Activated CD8-positive, alpha-beta T cell treated with anti-CD3 and anti-CD28 coated beads, Interleukin-2, amount 10 ng/mL, durations not matched to agents 7 days and 5 days (primary cell): Measurements from ENCODE around the gene NCR2. TPM values are rescaled to one million over a fixed set of nuclear protein-coding genes. Genes with fewer than 3 reads are reported as not detected.

ENCODE experiments used
- ATAC-seq: fragments of 150-1000 bp; cut with Tn5 transposase; one replicate; pipeline ENCODE4 v1.10.0; 2021; ENCODE audit warnings: moderate library complexity
- CTCF ChIA-PET: fragments of 350-600 bp; sonication (Branson Sonifier 250); formaldehyde crosslinking; loops from one replicate; lab custom pipeline; 2021; ENCODE audit warnings: antibody characterized with exemption; lab: Charles Lee
- POLR2A ChIA-PET: fragments of 350-600 bp; sonication (Branson Sonifier 250); formaldehyde crosslinking; loops from one replicate; lab custom pipeline; 2021; ENCODE audit warnings: antibody characterized with exemption; lab: Charles Lee
- DNase-seq: peaks from one replicate; pipeline ENCODE4 v3.0.0-alpha.2; 2020
- H3K27ac Mint-ChIP-seq: one replicate; pipeline ENCODE4 v1.8.0; 2021; ENCODE audit warnings: mild to moderate bottlenecking, mixed read lengths
- H3K27me3 Mint-ChIP-seq: one replicate; pipeline ENCODE4 v1.8.0; 2021; ENCODE audit warnings: low read depth, mixed read lengths
- H3K36me3 Mint-ChIP-seq: one replicate; pipeline ENCODE4 v1.8.0; 2021; ENCODE audit warnings: low read depth, mixed read lengths
- H3K4me1 Mint-ChIP-seq: one replicate; pipeline ENCODE4 v1.8.0; 2021; ENCODE audit warnings: low read depth, mixed read lengths
- H3K4me3 Mint-ChIP-seq: one replicate; pipeline ENCODE4 v1.8.0; 2021; ENCODE audit warnings: mild to moderate bottlenecking, mixed read lengths
- H3K9me3 Mint-ChIP-seq: one replicate; pipeline ENCODE4 v1.8.0; 2022; ENCODE audit warnings: mixed read lengths; ENCODE audit not compliant: insufficient read depth
- total RNA-seq, 2 experiments: library from RNA; stranded (reverse); gene quantifications; one replicate each; pipeline ENCODE4 v1.2.3, GENCODE V29; 2021

NCR2 gene
- total RNA-seq, 2 experiments from 2014 or later = 0.45 to 1.3 TPM

GRCh38 chr6:41373919-41374617 lies 38.7 kb downstream of the NCR2 start:
- ATAC-seq = no peak
- Mint-ChIP-seq H3K27me3 (peaks cover 81% of the 10 kb centered on the region), H3K36me3 (peaks cover 4% of the 10 kb centered on the region), H3K4me1 (peaks cover 28% of the 10 kb centered on the region), H3K4me3 (no peak overlapping the region), H3K9me3 (no peaks in the 10 kb centered on the region), H3K27ac (no peak overlapping the region)
- POLR2A ChIA-PET = interaction anchor here (1.3 kb wide), 1 partner anchor 40 kb away, joined by 3 read pairs; no protein-coding TSS in a partner anchor
- CTCF ChIA-PET = interaction anchor here (0.8 to 1.7 kb wide), 6 partner anchors 25 to 69 kb away, joined by 3 to 5 read pairs (median 4); no protein-coding TSS in a partner anchor
- DNase-seq = no peak

GRCh38 chr6:41374618-41375590 lies 39.5 kb downstream of the NCR2 start:
- CTCF ChIA-PET = interaction anchor here (0.8 to 1.7 kb wide), 6 partner anchors 26 to 70 kb away, joined by 3 to 5 read pairs (median 4); no protein-coding TSS in a partner anchor
- Mint-ChIP-seq H3K4me3 (no peak overlapping the region), H3K27ac (peak overlapping the region; percentile 4), H3K36me3 (peaks cover 4% of the 10 kb centered on the region), H3K4me1 (peaks cover 28% of the 10 kb centered on the region), H3K9me3 (no peaks in the 10 kb centered on the region), H3K27me3 (peaks cover 81% of the 10 kb centered on the region)
- POLR2A ChIA-PET = interaction anchor here (1.3 kb wide), 1 partner anchor 41 kb away, joined by 3 read pairs; no protein-coding TSS in a partner anchor
- ATAC-seq = no peak
- DNase-seq = no peak

GRCh38 chr6:41375598-41376151 lies 40.3 kb downstream of the NCR2 start:
- H3K27me3 Mint-ChIP-seq = peaks cover 76% of the 10 kb centered on the region
- DNase-seq (no peak), ATAC-seq (no peak)
- POLR2A ChIA-PET = no interaction called here
- no peak overlapping the region for H3K27ac Mint-ChIP-seq
- peaks cover 28% of the 10 kb centered on the region for H3K4me1 Mint-ChIP-seq
- no peak overlapping the region for H3K4me3 Mint-ChIP-seq
- H3K9me3 Mint-ChIP-seq = no peaks in the 10 kb centered on the region
- CTCF ChIA-PET = no interaction called here
- peaks cover 4% of the 10 kb centered on the region for H3K36me3 Mint-ChIP-seq

GRCh38 chr6:41376176-41376575 lies 40.8 kb downstream of the NCR2 start:
- DNase-seq = no peak
- ATAC-seq = no peak
- H3K4me1 Mint-ChIP-seq = peaks cover 28% of the 10 kb centered on the region
- no peaks in the 10 kb centered on the region for H3K9me3 Mint-ChIP-seq
- peaks cover 4% of the 10 kb centered on the region for H3K36me3 Mint-ChIP-seq
- POLR2A ChIA-PET = no interaction called here
- H3K4me3 Mint-ChIP-seq = no peak overlapping the region
- H3K27ac Mint-ChIP-seq = no peak overlapping the region
- H3K27me3 Mint-ChIP-seq = peaks cover 77% of the 10 kb centered on the region
- CTCF ChIA-PET = no interaction called here

GRCh38 chr6:41377071-41377470 lies 41.7 kb downstream of the NCR2 start:
- H3K27ac Mint-ChIP-seq = no peak overlapping the region
- POLR2A ChIA-PET = no interaction called here
- H3K9me3 Mint-ChIP-seq = no peaks in the 10 kb centered on the region
- CTCF ChIA-PET = interaction anchor here (1.1 kb wide), 1 partner anchor 9 kb away, joined by 3 read pairs; no protein-coding TSS in a partner anchor
- H3K4me1 Mint-ChIP-seq = peaks cover 19% of the 10 kb centered on the region
- no peak for ATAC-seq
- peaks cover 3% of the 10 kb centered on the region for H3K36me3 Mint-ChIP-seq
- peaks cover 75% of the 10 kb centered on the region for H3K27me3 Mint-ChIP-seq
- no peak overlapping the region for H3K4me3 Mint-ChIP-seq
- no peak for DNase-seq

GRCh38 chr6:41379306-41379705 lies 43.9 kb downstream of the NCR2 start:
- no peak overlapping the region for H3K4me3 Mint-ChIP-seq
- H3K9me3 Mint-ChIP-seq = no peaks in the 10 kb centered on the region
- ChIA-PET POLR2A (no interaction called here), CTCF (no interaction called here)
- peaks cover 3% of the 10 kb centered on the region for H3K4me1 Mint-ChIP-seq
- no peaks in the 10 kb centered on the region for H3K36me3 Mint-ChIP-seq
- DNase-seq (no peak), ATAC-seq (no peak)
- no peak overlapping the region for H3K27ac Mint-ChIP-seq
- peaks cover 71% of the 10 kb centered on the region for H3K27me3 Mint-ChIP-seq

GRCh38 chr6:41386594-41386993 lies 51.2 kb downstream of the NCR2 start:
- Mint-ChIP-seq H3K9me3 (no peaks in the 10 kb centered on the region), H3K4me1 (no peaks in the 10 kb centered on the region), H3K27ac (no peak overlapping the region), H3K36me3 (no peaks in the 10 kb centered on the region), H3K4me3 (no peak overlapping the region), H3K27me3 (peaks cover 40% of the 10 kb centered on the region)
- no peak for ATAC-seq
- ChIA-PET CTCF (no interaction called here), POLR2A (no interaction called here)
- DNase-seq = no peak

- ChIA-PET POLR2A (no interaction called here), CTCF (no interaction called here)
- ATAC-seq = no peak
- Mint-ChIP-seq H3K4me1 (no peaks in the 10 kb centered on the region), H3K36me3 (no peaks in the 10 kb centered on the region), H3K27me3 (peaks cover 40% of the 10 kb centered on the region), H3K4me3 (no peak overlapping the region), H3K27ac (no peak overlapping the region), H3K9me3 (peaks cover 3% of the 10 kb centered on the region)
- DNase-seq = no peak
These were observed 56.8 kb downstream of the NCR2 start for GRCh38 chr6:41392246-41392645.

- ATAC-seq (no peak), DNase-seq (no peak)
- peaks cover 43% of the 10 kb centered on the region for H3K27me3 Mint-ChIP-seq
- H3K4me3 Mint-ChIP-seq = no peak overlapping the region
- H3K9me3 Mint-ChIP-seq = peaks cover 3% of the 10 kb centered on the region
- H3K36me3 Mint-ChIP-seq = no peaks in the 10 kb centered on the region
- ChIA-PET CTCF (interaction anchor here (1.3 kb wide), 1 partner anchor 207 kb away, joined by 3 read pairs; no protein-coding TSS in a partner anchor), POLR2A (no interaction called here)
- no peak overlapping the region for H3K27ac Mint-ChIP-seq
- H3K4me1 Mint-ChIP-seq = no peaks in the 10 kb centered on the region
These were observed 60.9 kb downstream of the NCR2 start for GRCh38 chr6:41396335-41396734.

- DNase-seq (no peak), ATAC-seq (no peak)
- Mint-ChIP-seq H3K36me3 (no peaks in the 10 kb centered on the region), H3K4me1 (no peaks in the 10 kb centered on the region), H3K9me3 (peaks cover 2% of the 10 kb centered on the region), H3K27me3 (peaks cover 38% of the 10 kb centered on the region), H3K27ac (no peak overlapping the region), H3K4me3 (no peak overlapping the region)
- CTCF ChIA-PET = interaction anchor here (1.0 to 1.4 kb wide), 2 partner anchors 25 to 31 kb away, joined by 3 read pairs; no protein-coding TSS in a partner anchor
- POLR2A ChIA-PET = no interaction called here
These were observed 64.0 kb downstream of the NCR2 start for GRCh38 chr6:41399424-41399823.
